Activated T-cell treated with anti-CD3 and anti-CD28 coated beads, Interleukin-2, amount 50 U/mL, for 72 hours (primary cell): ENCODE results near the gene ARHGAP11A. TPM values are rescaled to one million over a fixed set of nuclear protein-coding genes. Genes with fewer than 3 reads are reported as not detected.

Experiments
- ATAC-seq, 2 donors: fragments of 150-1000 bp; cut with Tn5 transposase; replicated peaks in 1 of 2; 2 replicates each; pipeline ENCODE4 v1.10.0; 2021; ENCODE audit warnings: moderate library complexity in 2 of 2, mild to moderate bottlenecking in 1 of 2
- DNase-seq, 2 donors: peaks; one replicate each; pipeline ENCODE4 v3.0.0; 2021 to 2022; ENCODE audit warnings: mixed read lengths in 1 of 2
- H3K27ac Mint-ChIP-seq: one replicate; pipeline ENCODE4 v1.8.0; 2022; ENCODE audit warnings: mild to moderate bottlenecking, moderate library complexity, mixed read lengths
- H3K27me3 Mint-ChIP-seq: one replicate; pipeline ENCODE4 v1.8.0; 2022; ENCODE audit warnings: low read depth, mixed read lengths
- H3K36me3 Mint-ChIP-seq, 2 donors: one replicate each; pipeline ENCODE4 v1.8.0; 2022; ENCODE audit warnings: mixed read lengths in 2 of 2, mild to moderate bottlenecking in 1 of 2; ENCODE audit not compliant: insufficient read depth in 2 of 2
- H3K4me1 Mint-ChIP-seq: one replicate; pipeline ENCODE4 v1.8.0; 2022; ENCODE audit warnings: low read depth, mixed read lengths
- H3K4me3 Mint-ChIP-seq, 2 donors: one replicate each; pipeline ENCODE4 v1.8.0; 2022; ENCODE audit warnings: mild to moderate bottlenecking in 2 of 2, mixed read lengths in 2 of 2, moderate library complexity in 2 of 2
- H3K9me3 Mint-ChIP-seq, 2 donors: one replicate each; pipeline ENCODE4 v1.8.0; 2022; ENCODE audit warnings: mixed read lengths in 2 of 2
- total RNA-seq, 2 donors: library from RNA; stranded (reverse); gene quantifications; one replicate each; pipeline ENCODE4 v1.2.3, GENCODE V29; 2022

Gene ARHGAP11A
- total RNA-seq, 2 donors from 2014 or later, result 108 to 132 TPM

DNA sequence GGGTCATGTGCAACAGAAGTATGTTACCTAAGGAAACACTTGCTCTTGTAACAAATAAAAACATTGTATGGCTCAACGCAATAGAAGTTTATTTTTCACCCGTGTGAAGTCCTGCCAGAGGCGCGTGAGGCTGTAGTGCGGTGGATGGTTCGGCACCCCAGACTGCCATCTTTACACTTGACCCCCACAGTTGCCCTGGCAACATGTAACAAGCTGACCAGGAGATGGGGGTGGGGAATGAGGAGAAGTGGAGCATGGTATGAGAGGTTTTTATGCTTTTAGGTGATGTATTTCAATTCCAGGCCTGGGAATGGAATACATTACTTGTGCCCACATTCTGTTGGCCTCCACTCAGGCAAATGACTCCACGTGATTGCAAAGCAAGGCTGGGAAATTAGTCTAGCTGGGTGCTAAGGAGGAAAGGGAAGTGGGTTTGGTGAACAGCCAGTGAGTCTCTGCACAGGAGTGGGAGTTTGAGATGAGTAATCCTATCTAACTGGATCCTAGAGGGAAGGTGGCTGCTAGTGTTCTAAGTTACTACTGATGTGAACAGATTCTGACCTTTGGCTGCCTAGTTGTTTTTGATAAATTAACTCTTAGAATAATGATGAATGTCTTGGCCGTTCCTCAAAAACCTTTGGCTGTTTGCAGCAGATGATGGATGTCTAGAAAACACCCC lies 68.7 kb downstream of the ARHGAP11A start:
- ATAC-seq (peak; percentile 32 to 58), DNase-seq (no peak)
- no peak overlapping the region for H3K27ac Mint-ChIP-seq
- no peaks in the 10 kb centered on the region for H3K9me3 Mint-ChIP-seq
- H3K4me1 Mint-ChIP-seq, result peaks cover 10% of the 10 kb centered on the region
- H3K27me3 Mint-ChIP-seq, result peaks cover 7% of the 10 kb centered on the region
- no peak overlapping the region for H3K4me3 Mint-ChIP-seq
- no peaks in the 10 kb centered on the region for H3K36me3 Mint-ChIP-seq

GRCh38 chr15:32685576-32685975 lies 70.3 kb downstream of the ARHGAP11A start:
- DNase-seq (no peak), ATAC-seq (no peak)
- Mint-ChIP-seq H3K27ac (no peak overlapping the region), H3K36me3 (no peaks in the 10 kb centered on the region), H3K9me3 (no peaks in the 10 kb centered on the region), H3K27me3 (peaks cover 7% of the 10 kb centered on the region), H3K4me1 (peaks cover 10% of the 10 kb centered on the region), H3K4me3 (no peak overlapping the region)

DNA sequence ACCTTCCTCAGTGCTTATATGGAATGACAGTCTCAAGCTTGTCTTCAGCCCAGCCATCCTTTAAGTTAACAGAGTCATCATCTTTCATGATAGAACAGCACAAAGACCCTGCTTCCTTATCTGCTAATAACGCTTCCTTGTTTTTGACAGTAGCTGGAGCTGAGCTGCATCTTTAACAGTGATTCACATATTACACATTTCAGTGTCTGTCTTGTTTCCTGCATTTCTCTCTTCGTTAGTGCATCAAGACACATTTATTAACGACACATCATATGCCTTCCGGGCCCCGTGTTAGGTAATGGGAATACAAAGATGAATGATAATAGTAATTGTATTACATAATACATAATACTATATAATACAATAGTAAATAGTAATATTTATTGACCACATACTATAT lies 72.3 kb downstream of the ARHGAP11A start:
- H3K27me3 Mint-ChIP-seq, result peaks cover 7% of the 10 kb centered on the region
- no peaks in the 10 kb centered on the region for H3K9me3 Mint-ChIP-seq
- no peak overlapping the region for H3K27ac Mint-ChIP-seq
- H3K4me1 Mint-ChIP-seq, result peaks cover 10% of the 10 kb centered on the region
- H3K4me3 Mint-ChIP-seq, result no peak overlapping the region
- ATAC-seq (no peak), DNase-seq (no peak)
- no peaks in the 10 kb centered on the region for H3K36me3 Mint-ChIP-seq

- peaks cover 7% of the 10 kb centered on the region for H3K27me3 Mint-ChIP-seq
- no peak overlapping the region for H3K27ac Mint-ChIP-seq
- ATAC-seq (no peak), DNase-seq (no peak)
- no peaks in the 10 kb centered on the region for H3K9me3 Mint-ChIP-seq
- no peaks in the 10 kb centered on the region for H3K36me3 Mint-ChIP-seq
- H3K4me1 Mint-ChIP-seq, result peaks cover 10% of the 10 kb centered on the region
- H3K4me3 Mint-ChIP-seq, result no peak overlapping the region
Observed at GRCh38 chr15:32688151-32688639, 72.9 kb downstream of the ARHGAP11A start.

Other genes with a start within 250 kb of the ARHGAP11A start
- gene GOLGA8K, start 212.2 kb upstream of the ARHGAP11A start, total RNA-seq, result 1 to 10 TPM in 1 of 2 donors, not detected in 1; 1.6 TPM
- gene GOLGA8O, start 159.9 kb upstream of the ARHGAP11A start, total RNA-seq, result 1 to 10 TPM; 1.3 to 2.8 TPM
- 1 to 10 TPM; 4.4 to 6.5 TPM for gene GOLGA8N, start 22.0 kb upstream of the ARHGAP11A start, total RNA-seq
- gene SCG5, start 26.2 kb downstream of the ARHGAP11A start, total RNA-seq, result 1 to 10 TPM; 3.5 to 4.7 TPM
- under 1 TPM in 1 of 2 donors, not detected in 1; 0.25 TPM for gene GREM1, start 102.5 kb downstream of the ARHGAP11A start, total RNA-seq